Measurements from ENCODE around the gene KIAA0753. TPM values are rescaled to one million over a fixed set of nuclear protein-coding genes. Genes with fewer than 3 reads are reported as not detected.

The KIAA0753 gene
- total and polyA plus RNA-seq, 2 donors from 2014 or later: 4.2 to 21.8 TPM

DNA sequence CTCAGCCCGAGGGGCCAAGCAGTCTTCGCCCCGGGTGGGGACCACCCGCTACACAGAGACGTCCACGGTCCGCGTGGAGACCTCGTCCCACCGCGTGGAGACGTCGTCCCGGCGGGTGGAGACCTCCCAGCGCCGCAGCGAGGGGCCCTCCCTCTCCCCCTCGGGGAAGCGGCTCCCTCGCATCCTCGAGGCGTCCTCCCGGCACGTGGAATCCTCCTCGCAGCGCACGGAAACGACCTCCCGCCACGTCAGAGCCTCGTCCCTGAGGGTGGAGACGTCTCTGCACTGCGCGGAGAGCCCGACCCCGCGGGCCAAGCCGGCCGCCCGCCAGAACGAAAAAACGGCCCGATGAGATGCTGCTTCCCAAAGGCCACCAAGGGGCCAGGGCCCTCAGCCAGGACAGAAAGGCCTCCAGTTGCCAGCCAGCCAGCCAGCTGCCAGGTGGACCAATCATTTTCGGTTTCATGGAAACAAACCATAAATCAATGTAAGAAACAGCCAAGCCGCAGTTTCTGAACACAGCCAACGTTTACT lies 11.5 kb upstream of the KIAA0753 start:
- TF ChIP-seq, protein P1, sequence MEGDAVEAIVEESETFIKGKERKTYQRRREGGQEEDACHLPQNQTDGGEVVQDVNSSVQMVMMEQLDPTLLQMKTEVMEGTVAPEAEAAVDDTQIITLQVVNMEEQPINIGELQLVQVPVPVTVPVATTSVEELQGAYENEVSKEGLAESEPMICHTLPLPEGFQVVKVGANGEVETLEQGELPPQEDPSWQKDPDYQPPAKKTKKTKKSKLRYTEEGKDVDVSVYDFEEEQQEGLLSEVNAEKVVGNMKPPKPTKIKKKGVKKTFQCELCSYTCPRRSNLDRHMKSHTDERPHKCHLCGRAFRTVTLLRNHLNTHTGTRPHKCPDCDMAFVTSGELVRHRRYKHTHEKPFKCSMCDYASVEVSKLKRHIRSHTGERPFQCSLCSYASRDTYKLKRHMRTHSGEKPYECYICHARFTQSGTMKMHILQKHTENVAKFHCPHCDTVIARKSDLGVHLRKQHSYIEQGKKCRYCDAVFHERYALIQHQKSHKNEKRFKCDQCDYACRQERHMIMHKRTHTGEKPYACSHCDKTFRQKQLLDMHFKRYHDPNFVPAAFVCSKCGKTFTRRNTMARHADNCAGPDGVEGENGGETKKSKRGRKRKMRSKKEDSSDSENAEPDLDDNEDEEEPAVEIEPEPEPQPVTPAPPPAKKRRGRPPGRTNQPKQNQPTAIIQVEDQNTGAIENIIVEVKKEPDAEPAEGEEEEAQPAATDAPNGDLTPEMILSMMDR (IDR thresholded peaks at IDR 0.05; ENCODE audit: borderline replicate concordance, extremely low read depth, insufficient read depth): no peak
- peaks cover 14 to 31% (median 30%) of the 10 kb centered on the region in 3 donors for H3K4me1 ChIP-seq (ENCODE audit: control insufficient read depth in 2 of 3, insufficient read depth in 2 of 3, low read depth in 1 of 3, low read length in 3 of 3)
- DNase-seq (peak in 4 of 5 donors; percentile 42 to 90 (median 68)), FAIRE-seq (no peak)
- intact Hi-C loops (cut with DNase I): no loop called here
- peaks cover 3 to 18% (median 11%) of the 10 kb centered on the region in 3 donors for H3K36me3 ChIP-seq (ENCODE audit: control insufficient read depth in 2 of 3, insufficient read depth in 3 of 3, low read length in 3 of 3)
- H3K9me3 ChIP-seq (ENCODE audit: control insufficient read depth in 2 of 3, insufficient read depth in 1 of 3, low read length in 3 of 3): no peaks in the 10 kb centered on the region
- peak overlapping the region; percentile 66 to 98 (median 93) for H3K4me3 ChIP-seq (ENCODE audit: low read length in 3 of 3)
- peak overlapping the region in 2 of 3 donors; percentile 54 to 83 for H3K9ac ChIP-seq (ENCODE audit: low read length in 3 of 3)
- peak overlapping the region; percentile 77 to 78 for H3K27ac ChIP-seq (ENCODE audit: low read depth in 2 of 2, low read length in 2 of 2)
- H3K27me3 ChIP-seq (ENCODE audit: control insufficient read depth, insufficient read depth, low read length): peaks cover 10% of the 10 kb centered on the region

DNA sequence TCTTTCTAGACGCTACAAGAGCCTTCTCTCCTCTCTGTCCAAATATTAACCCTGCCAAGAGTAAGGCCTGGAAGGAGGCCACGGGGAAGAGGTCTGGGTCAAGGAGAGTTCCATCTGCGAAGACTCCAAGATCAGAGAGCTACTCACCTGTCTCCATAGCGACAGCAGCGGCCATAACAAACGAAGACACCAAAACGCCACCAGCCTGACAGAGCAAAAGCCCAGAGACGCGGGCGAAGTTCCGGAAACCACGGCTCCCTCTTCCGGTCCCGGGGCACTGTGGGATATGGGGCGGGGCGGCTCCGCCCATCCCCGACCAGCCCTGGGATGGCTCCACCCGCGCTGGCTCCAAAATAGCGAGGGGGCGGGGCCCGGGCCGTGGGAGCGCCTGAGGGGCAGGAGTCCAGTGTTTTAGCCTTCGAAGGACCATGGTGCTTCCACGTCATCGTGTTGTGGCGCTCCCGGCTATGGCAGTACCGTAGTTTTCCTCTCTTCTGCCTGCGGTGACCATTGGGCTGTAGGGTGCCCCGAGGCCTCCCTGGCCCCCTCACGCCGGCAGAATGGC lies 10.9 kb upstream of the KIAA0753 start, which contains the start of the genes C17orf100 and MED31:
C17orf100 (plus strand) TSS at position 409 of the 565 bp plus-strand sequence; CDS start at position 561, 152 bp downstream.
MED31 (minus strand) TSS at position 252 of the 565 bp plus-strand sequence; CDS start at position 175, 77 bp downstream.
- intact Hi-C loops (cut with DNase I): no loop called here

DNA sequence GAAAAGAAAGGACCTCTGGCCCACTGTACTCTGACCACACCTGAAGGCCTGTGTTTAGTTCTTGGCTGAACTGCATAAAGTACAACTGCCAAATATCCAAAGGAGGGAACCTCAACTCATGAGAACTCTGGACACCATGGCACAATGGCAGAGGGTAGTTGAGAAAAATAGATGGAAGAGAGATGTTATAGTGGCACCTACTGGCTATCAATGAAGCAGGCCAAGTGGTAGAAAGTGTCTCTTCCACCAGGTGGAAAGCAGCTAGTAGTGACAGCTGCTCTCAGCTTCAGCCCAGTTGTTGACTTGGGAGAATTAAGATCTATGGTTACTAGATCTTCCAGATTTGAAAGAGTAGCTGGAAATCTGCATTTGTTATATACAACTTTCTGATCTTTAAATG lies 7.7 kb upstream of the KIAA0753 start:
- TF ChIP-seq, protein P1 (IDR thresholded peaks at IDR 0.05; ENCODE audit: borderline replicate concordance, extremely low read depth, insufficient read depth): peak; percentile 2
- peaks cover 3 to 26% (median 16%) of the 10 kb centered on the region in 3 donors for H3K36me3 ChIP-seq (ENCODE audit: control insufficient read depth in 2 of 3, insufficient read depth in 3 of 3, low read length in 3 of 3)
- no peak for FAIRE-seq

More for the DNA sequence above, 10.9 kb upstream of the KIAA0753 start, which contains the start of the genes C17orf100 and MED31:
- peak within 1 kb of the TSS; percentile 93 to 100 (median 98) for H3K4me3 ChIP-seq (ENCODE audit: low read length in 3 of 3)
- peaks cover 3 to 18% (median 11%) of the 10 kb centered on the region in 3 donors for H3K36me3 ChIP-seq (ENCODE audit: control insufficient read depth in 2 of 3, insufficient read depth in 3 of 3, low read length in 3 of 3)
- peaks cover 10% of the 10 kb centered on the region for H3K27me3 ChIP-seq (ENCODE audit: control insufficient read depth, insufficient read depth, low read length)
- peak within 1 kb of the TSS; percentile 77 to 84 for H3K27ac ChIP-seq (ENCODE audit: low read depth in 2 of 2, low read length in 2 of 2)
- peak; percentile 13 for FAIRE-seq
- H3K9ac ChIP-seq (ENCODE audit: low read length in 3 of 3): peak within 1 kb of the TSS; percentile 83 to 96 (median 83)
- DNase-seq: peak; percentile 96 to 97 (median 97)
- H3K9me3 ChIP-seq (ENCODE audit: control insufficient read depth in 2 of 3, insufficient read depth in 1 of 3, low read length in 3 of 3): no peaks in the 10 kb centered on the region
- TF ChIP-seq, protein P1 (IDR thresholded peaks at IDR 0.05; ENCODE audit: borderline replicate concordance, extremely low read depth, insufficient read depth): no peak
- peaks cover 14 to 31% (median 30%) of the 10 kb centered on the region in 3 donors for H3K4me1 ChIP-seq (ENCODE audit: control insufficient read depth in 2 of 3, insufficient read depth in 2 of 3, low read depth in 1 of 3, low read length in 3 of 3)

More for the DNA sequence above, 7.7 kb upstream of the KIAA0753 start:
- Histone ChIP-seq H3K9ac (ENCODE audit: low read length in 3 of 3) (no peak overlapping the region), H3K4me3 (ENCODE audit: low read length in 3 of 3) (no peak overlapping the region), H3K4me1 (ENCODE audit: control insufficient read depth in 2 of 3, insufficient read depth in 2 of 3, low read depth in 1 of 3, low read length in 3 of 3) (peaks cover 8 to 21% (median 19%) of the 10 kb centered on the region in 3 donors), H3K27me3 (ENCODE audit: control insufficient read depth, insufficient read depth, low read length) (peaks cover under 1% of the 10 kb centered on the region), H3K27ac (ENCODE audit: low read depth in 2 of 2, low read length in 2 of 2) (no peak overlapping the region), H3K9me3 (ENCODE audit: control insufficient read depth in 2 of 3, insufficient read depth in 1 of 3, low read length in 3 of 3) (no peaks in the 10 kb centered on the region)
- DNase-seq: no peak
- intact Hi-C loops (cut with DNase I): no loop called here

Data from kidney (tissue), 14 donors.